ENCODE results near the gene CAPN5. TPM values are rescaled to one million over a fixed set of nuclear protein-coding genes. Genes with fewer than 3 reads are reported as not detected.
"Not testable (repeated sequence)": the region's sequence is repeated elsewhere in the genome, so short reads cannot be mapped to it uniquely, and the experiment has no call there.

CAPN5 gene
- total RNA-seq, 1 experiment from 2014 or later, result 10.4 TPM

- Histone ChIP-seq H3K4me3 (no peak overlapping the region), H3K27ac (no peak overlapping the region), H3K36me3 (no peaks in the 10 kb centered on the region), H3K4me1 (replicated peaks) (peaks cover 10% of the 10 kb centered on the region; the same call in 1 of the 2 replicates), H3K27me3 (replicated peaks) (no peaks in the 10 kb centered on the region), H3K9me3 (replicated peaks) (no peaks in the 10 kb centered on the region)
- DNase-seq (ENCODE audit: low read depth in 1 of 2, low spot score in 2 of 2), result no peak
These were observed 17.7 kb upstream of the CAPN5 start for GRCh38 chr11:77049026-77049425.

DNA sequence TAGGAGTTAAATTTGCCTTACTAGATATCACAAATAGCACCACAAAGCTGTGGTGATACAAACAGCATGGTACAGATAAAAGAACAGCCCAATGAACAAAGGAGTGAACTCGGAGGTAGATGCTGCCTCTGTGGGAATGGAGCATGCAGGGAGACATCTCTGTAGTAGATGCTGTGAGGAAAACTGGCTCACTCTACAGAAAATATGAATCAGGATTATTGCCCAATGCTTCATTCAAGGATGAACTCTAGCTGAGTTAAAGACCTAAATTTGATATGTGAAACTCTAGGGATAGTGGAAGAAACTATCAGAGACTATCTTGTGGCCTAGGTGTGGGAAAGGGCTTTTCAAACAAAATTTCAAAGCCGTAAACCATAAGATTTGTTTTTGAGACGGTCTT, 15.3 kb upstream of the CAPN5 start:
- H3K36me3 ChIP-seq, result no peaks in the 10 kb centered on the region
- peaks cover 4% of the 10 kb centered on the region; the same call in 1 of the 2 replicates for H3K4me1 ChIP-seq (replicated peaks)
- no peak for DNase-seq (ENCODE audit: low read depth in 1 of 2, low spot score in 2 of 2)
- H3K27ac ChIP-seq, result no peak overlapping the region
- no peaks in the 10 kb centered on the region for H3K9me3 ChIP-seq (replicated peaks)
- H3K4me3 ChIP-seq, result no peak overlapping the region
- no peaks in the 10 kb centered on the region for H3K27me3 ChIP-seq (replicated peaks)

DNA sequence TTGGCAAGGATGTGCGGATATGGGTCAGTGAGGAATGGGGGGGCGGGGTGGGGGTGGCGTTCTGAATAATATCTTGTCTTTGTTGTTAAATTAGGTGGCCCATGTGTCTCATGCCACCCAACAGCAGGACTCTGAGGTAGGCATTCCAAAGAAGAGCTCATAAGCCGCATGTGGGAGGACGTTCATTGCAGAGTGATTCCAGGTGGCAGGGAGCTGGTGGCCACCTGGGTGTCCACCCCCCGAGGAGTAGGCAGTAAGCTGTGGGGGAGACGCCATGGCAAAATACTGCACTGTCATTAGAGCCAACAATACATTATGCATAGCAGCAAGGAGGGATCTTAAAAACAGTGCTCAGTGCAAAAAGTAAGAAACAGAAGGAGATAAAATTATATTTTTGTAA, 14.3 kb upstream of the CAPN5 start:
- no peaks in the 10 kb centered on the region for H3K9me3 ChIP-seq (replicated peaks)
- no peak for DNase-seq (ENCODE audit: low read depth in 1 of 2, low spot score in 2 of 2)
- H3K4me1 ChIP-seq (replicated peaks), result no peaks in the 10 kb centered on the region
- no peaks in the 10 kb centered on the region for H3K36me3 ChIP-seq
- no peak overlapping the region for H3K27ac ChIP-seq
- no peaks in the 10 kb centered on the region for H3K27me3 ChIP-seq (replicated peaks)
- H3K4me3 ChIP-seq, result no peak overlapping the region

- Histone ChIP-seq H3K27me3 (replicated peaks) (no peaks in the 10 kb centered on the region), H3K4me1 (replicated peaks) (no peaks in the 10 kb centered on the region), H3K27ac (no peak overlapping the region), H3K9me3 (replicated peaks) (no peaks in the 10 kb centered on the region), H3K4me3 (no peak overlapping the region), H3K36me3 (no peaks in the 10 kb centered on the region)
- no peak for DNase-seq (ENCODE audit: low read depth in 1 of 2, low spot score in 2 of 2)
These were observed 13.4 kb upstream of the CAPN5 start for GRCh38 chr11:77053217-77054015.

- DNase-seq (ENCODE audit: low read depth in 1 of 2, low spot score in 2 of 2), result no peak
- Histone ChIP-seq H3K27ac (no peak overlapping the region), H3K9me3 (replicated peaks) (no peaks in the 10 kb centered on the region), H3K36me3 (no peaks in the 10 kb centered on the region), H3K4me3 (no peak overlapping the region), H3K27me3 (replicated peaks) (no peaks in the 10 kb centered on the region), H3K4me1 (replicated peaks) (no peaks in the 10 kb centered on the region)
These were observed 12.7 kb upstream of the CAPN5 start for GRCh38 chr11:77054084-77054483.

- H3K9me3 ChIP-seq (replicated peaks), result no peaks in the 10 kb centered on the region
- DNase-seq (ENCODE audit: low read depth in 1 of 2, low spot score in 2 of 2), result no peak
- H3K36me3 ChIP-seq, result no peaks in the 10 kb centered on the region
- H3K27ac ChIP-seq, result no peak overlapping the region
- no peaks in the 10 kb centered on the region for H3K27me3 ChIP-seq (replicated peaks)
- no peaks in the 10 kb centered on the region for H3K4me1 ChIP-seq (replicated peaks)
- no peak overlapping the region for H3K4me3 ChIP-seq
These were observed 11.6 kb upstream of the CAPN5 start for GRCh38 chr11:77055101-77055561.

DNA sequence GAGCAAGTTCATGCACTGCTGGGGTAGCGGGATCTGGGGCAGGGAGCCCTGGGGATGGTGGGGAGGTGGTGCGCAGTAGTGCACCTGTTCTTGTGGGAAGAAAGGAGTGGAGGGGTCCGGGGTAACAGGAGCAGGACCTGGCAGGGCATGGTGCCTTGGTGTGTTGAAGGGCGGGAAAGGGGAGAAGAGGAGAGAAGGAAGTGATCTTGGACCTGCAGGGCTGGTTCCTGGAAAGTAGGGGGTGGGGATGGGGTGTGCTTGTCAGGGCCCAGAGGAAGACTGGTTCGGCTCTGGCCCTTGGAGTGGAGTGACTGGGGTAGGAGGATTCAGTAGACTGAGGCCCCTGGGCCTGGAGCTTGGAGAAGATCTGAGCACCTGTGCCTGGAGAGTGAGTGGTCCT, 10.9 kb upstream of the CAPN5 start:
- Histone ChIP-seq H3K9me3 (replicated peaks) (no peaks in the 10 kb centered on the region), H3K36me3 (no peaks in the 10 kb centered on the region), H3K27me3 (replicated peaks) (no peaks in the 10 kb centered on the region), H3K4me1 (replicated peaks) (no peaks in the 10 kb centered on the region), H3K27ac (no peak overlapping the region), H3K4me3 (no peak overlapping the region)
- DNase-seq (ENCODE audit: low read depth in 1 of 2, low spot score in 2 of 2), result no peak

GRCh38 chr11:77056814-77057402, 9.9 kb upstream of the CAPN5 start:
- Histone ChIP-seq H3K27me3 (replicated peaks) (no peaks in the 10 kb centered on the region), H3K4me3 (no peak overlapping the region), H3K9me3 (replicated peaks) (no peaks in the 10 kb centered on the region), H3K27ac (no peak overlapping the region), H3K36me3 (no peaks in the 10 kb centered on the region), H3K4me1 (replicated peaks) (no peaks in the 10 kb centered on the region)
- no peak for DNase-seq (ENCODE audit: low read depth in 1 of 2, low spot score in 2 of 2)

DNA sequence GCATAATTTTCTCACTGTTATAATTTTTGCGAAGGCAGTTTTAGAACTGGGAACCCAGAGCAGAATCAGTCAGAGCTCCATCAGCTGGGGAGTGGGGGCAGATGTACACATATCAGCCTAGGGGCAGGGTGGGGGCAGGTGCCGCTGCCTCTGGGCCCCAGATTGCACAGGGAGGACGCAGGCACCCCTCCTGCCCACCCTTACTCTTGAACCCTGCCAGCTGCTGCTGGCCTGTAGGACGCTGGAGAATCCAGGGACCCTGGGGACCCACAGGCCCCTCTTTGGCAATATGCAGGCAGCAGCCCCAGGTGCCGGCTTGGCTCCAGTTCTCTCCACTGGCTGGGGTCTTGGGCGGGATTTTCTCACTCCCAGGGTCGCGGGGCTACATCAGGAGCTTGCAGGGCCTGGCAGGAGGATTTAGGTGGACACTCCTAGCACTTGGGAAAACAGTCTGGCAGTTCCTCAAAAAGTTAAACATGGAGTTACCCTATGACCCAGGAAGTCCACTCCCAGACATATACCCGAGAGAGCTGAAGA, 8.8 kb upstream of the CAPN5 start:
- no peak overlapping the region for H3K4me3 ChIP-seq
- no peaks in the 10 kb centered on the region for H3K36me3 ChIP-seq
- H3K9me3 ChIP-seq (replicated peaks), result no peaks in the 10 kb centered on the region
- H3K4me1 ChIP-seq (replicated peaks), result no peaks in the 10 kb centered on the region
- H3K27me3 ChIP-seq (replicated peaks), result no peaks in the 10 kb centered on the region
- DNase-seq (ENCODE audit: low read depth in 1 of 2, low spot score in 2 of 2), result no peak
- no peak overlapping the region for H3K27ac ChIP-seq

DNA sequence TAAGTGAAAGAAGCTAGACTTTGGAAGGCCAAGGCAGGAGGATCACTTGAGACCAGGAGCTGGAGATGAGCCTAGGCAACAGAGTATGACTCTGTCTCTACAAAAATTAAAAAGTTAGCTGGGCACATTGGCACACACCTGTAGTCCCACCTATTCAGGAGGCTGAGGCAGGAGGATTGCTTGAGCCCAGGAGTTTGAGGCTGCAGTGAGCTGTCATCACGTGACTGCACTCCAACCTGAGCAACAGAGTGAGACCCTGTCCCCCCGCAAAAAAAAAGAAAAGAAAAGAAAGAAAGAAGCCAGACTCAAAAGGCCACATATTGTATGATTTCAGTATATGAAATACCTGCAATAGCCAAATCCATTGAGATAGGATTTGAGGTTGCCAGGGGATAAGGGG, 7.9 kb upstream of the CAPN5 start:
- Histone ChIP-seq H3K4me3 (no peak overlapping the region), H3K9me3 (replicated peaks) (no peaks in the 10 kb centered on the region), H3K27me3 (replicated peaks) (no peaks in the 10 kb centered on the region), H3K27ac (no peak overlapping the region), H3K4me1 (replicated peaks) (no peaks in the 10 kb centered on the region), H3K36me3 (no peaks in the 10 kb centered on the region)
- no peak for DNase-seq (ENCODE audit: low read depth in 1 of 2, low spot score in 2 of 2)

DNA sequence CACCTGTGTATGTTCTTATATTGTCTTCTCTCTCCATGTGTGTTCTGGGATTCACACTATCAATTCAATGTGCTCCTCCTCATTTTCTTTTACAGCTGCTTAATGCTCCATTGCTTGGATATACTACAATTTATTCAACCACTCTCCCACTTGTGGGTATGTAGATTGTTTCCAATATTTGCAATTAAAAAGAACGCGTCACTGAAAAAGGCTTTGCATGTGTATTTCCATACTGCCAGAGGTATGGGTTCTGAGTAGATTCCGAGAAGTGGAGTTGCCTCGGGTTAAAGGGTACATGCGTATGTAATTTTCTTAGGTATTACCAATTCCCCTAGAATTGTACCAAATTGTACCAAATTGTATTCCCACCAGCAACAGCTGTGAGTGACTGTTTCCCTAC, 7.0 kb upstream of the CAPN5 start:
- DNase-seq (ENCODE audit: low read depth in 1 of 2, low spot score in 2 of 2), result no peak
- H3K4me3 ChIP-seq, result no peak overlapping the region
- H3K27me3 ChIP-seq (replicated peaks), result no peaks in the 10 kb centered on the region
- no peaks in the 10 kb centered on the region for H3K36me3 ChIP-seq
- H3K27ac ChIP-seq, result no peak overlapping the region
- H3K4me1 ChIP-seq (replicated peaks), result no peaks in the 10 kb centered on the region
- H3K9me3 ChIP-seq (replicated peaks), result no peaks in the 10 kb centered on the region

GRCh38 chr11:77060234-77060633, 6.5 kb upstream of the CAPN5 start:
- H3K9me3 ChIP-seq (replicated peaks), result no peaks in the 10 kb centered on the region
- H3K27me3 ChIP-seq (replicated peaks), result no peaks in the 10 kb centered on the region
- no peaks in the 10 kb centered on the region for H3K4me1 ChIP-seq (replicated peaks)
- no peak overlapping the region for H3K27ac ChIP-seq
- no peak for DNase-seq (ENCODE audit: low read depth in 1 of 2, low spot score in 2 of 2)
- H3K4me3 ChIP-seq, result no peak overlapping the region
- no peaks in the 10 kb centered on the region for H3K36me3 ChIP-seq

GRCh38 chr11:77061258-77061657, 5.5 kb upstream of the CAPN5 start:
- H3K36me3 ChIP-seq; DNase-seq (ENCODE audit: low read depth in 1 of 2, low spot score in 2 of 2); H3K4me1 ChIP-seq (replicated peaks); H3K27me3 ChIP-seq (replicated peaks); H3K9me3 ChIP-seq (replicated peaks); H3K4me3 ChIP-seq; H3K27ac ChIP-seq: not testable (repeated sequence)

DNA sequence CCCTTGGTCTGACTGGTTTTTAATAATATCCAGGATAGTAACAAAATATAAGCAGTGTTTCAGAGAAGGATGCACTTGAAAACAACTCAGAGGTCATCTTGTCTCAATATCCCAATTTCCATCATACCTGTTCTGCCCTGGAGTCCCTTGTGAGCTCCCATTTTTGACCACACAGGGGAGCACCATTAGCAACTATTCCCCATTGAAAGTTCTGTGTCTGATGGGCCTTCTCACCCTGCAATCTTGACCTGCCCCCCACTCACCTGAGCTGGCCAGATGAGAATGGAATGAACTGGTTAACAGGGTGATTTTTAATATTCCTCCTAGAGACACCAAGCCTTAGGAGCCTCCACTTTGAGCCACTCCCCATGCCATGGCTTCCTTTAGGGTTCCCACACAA, 3.8 kb upstream of the CAPN5 start:
- DNase-seq (ENCODE audit: low read depth in 1 of 2, low spot score in 2 of 2), result no peak
- Histone ChIP-seq H3K36me3 (no peaks in the 10 kb centered on the region), H3K4me1 (replicated peaks) (peaks cover 13% of the 10 kb centered on the region), H3K27ac (no peak overlapping the region), H3K27me3 (replicated peaks) (no peaks in the 10 kb centered on the region), H3K4me3 (no peak overlapping the region), H3K9me3 (replicated peaks) (no peaks in the 10 kb centered on the region)
